Neural cell (in vitro differentiated cells): ENCODE data around the gene SUSD5. TPM values are rescaled to one million over a fixed set of nuclear protein-coding genes. Genes with fewer than 3 reads are reported as not detected.
"Not testable (repeated sequence)": the region's sequence is repeated elsewhere in the genome, so short reads cannot be mapped to it uniquely, and the experiment has no call there.

Source experiments
- H2AFZ ChIP-seq: fragments of 200-600, 300-800 bp; sonication (generic), shearing (Covaris generic); 2 replicates; pipeline ENCODE4 v1.6.0; 2014; ENCODE audit warnings: low read depth, mild to moderate bottlenecking, antibody characterized with exemption, low read length, moderate library complexity
- H3F3A ChIP-seq: fragments of 200-600 bp; shearing (Covaris generic); 2 replicates; pipeline ENCODE4 v1.6.1; 2016; ENCODE audit warnings: mild to moderate bottlenecking, moderate library complexity, mixed read lengths, antibody characterized with exemption, low read length; ENCODE audit not compliant: insufficient read depth, poor library complexity, severe bottlenecking
- H3K27ac ChIP-seq: fragments of 200-600, 300-800 bp; sonication (generic), shearing (Covaris generic); 2 replicates; pipeline ENCODE4 v1.5.1; 2014; ENCODE audit warnings: mild to moderate bottlenecking, low read length, moderate library complexity
- H3K27me3 ChIP-seq: fragments of 300-800, 200-600 bp; sonication (generic), shearing (Covaris generic); 2 replicates; pipeline ENCODE4 v1.6.0; 2014; ENCODE audit warnings: mild to moderate bottlenecking, low read depth, low read length, moderate library complexity; ENCODE audit not compliant: insufficient read depth
- H3K36me3 ChIP-seq: fragments of 300-800, 200-600 bp; sonication (generic), shearing (Covaris generic); 2 replicates; pipeline ENCODE4 v1.5.1; 2014; ENCODE audit warnings: mild to moderate bottlenecking, antibody characterized with exemption, low read length, moderate library complexity; ENCODE audit not compliant: insufficient read depth
- H3K4me2 ChIP-seq: fragments of 300-800, 200-600 bp; sonication (generic), shearing (Covaris generic); 2 replicates; pipeline ENCODE4 v1.6.0; 2014; ENCODE audit warnings: mild to moderate bottlenecking, low read length
- H3K4me3 ChIP-seq: fragments of 300-800, 200-600 bp; sonication (generic), shearing (Covaris generic); 2 replicates; pipeline ENCODE4 v1.5.1; 2014; ENCODE audit warnings: mild to moderate bottlenecking, low read length, moderate library complexity
- H3K79me2 ChIP-seq: fragments of 200-600 bp; shearing (Covaris generic); replicated peaks from 2 replicates; pipeline ENCODE4 v1.6.0; 2014; ENCODE audit warnings: mild to moderate bottlenecking, low read length, moderate library complexity; ENCODE audit not compliant: insufficient read depth
- H3K9ac ChIP-seq: fragments of 300-800, 200-600 bp; sonication (generic), shearing (Covaris generic); 2 replicates; pipeline ENCODE4 v1.6.1; 2016; ENCODE audit warnings: mild to moderate bottlenecking, low read length, mixed read lengths
- H3K9me2 ChIP-seq: fragments of 200-600 bp; shearing (Covaris generic); 2 replicates; pipeline ENCODE4 v1.6.1; 2016; ENCODE audit warnings: mild to moderate bottlenecking, low read length, mixed read lengths; ENCODE audit not compliant: insufficient read depth
- H3K9me3 ChIP-seq: fragments of 200-600, 300-800 bp; sonication (generic), shearing (Covaris generic); 2 replicates; pipeline ENCODE4 v1.6.1; 2016; ENCODE audit warnings: mild to moderate bottlenecking, mixed run types, low read length, moderate library complexity, mixed read lengths
- H4K20me1 ChIP-seq: fragments of 200-600 bp; shearing (Covaris generic); 2 replicates; pipeline ENCODE4 v1.6.1; 2016; ENCODE audit warnings: mild to moderate bottlenecking, mixed run types; ENCODE audit not compliant: insufficient read depth
- EP300 ChIP-seq: fragments of 450-650 bp; conservative IDR thresholded peaks from 2 replicates; pipeline ENCODE4 v1.6.1; 2014; ENCODE audit warnings: antibody characterized with exemption, mild to moderate bottlenecking, moderate library complexity; ENCODE audit not compliant: poor library complexity, severe bottlenecking
- EZH2 ChIP-seq: fragments of 200-600, 300-800 bp; shearing (Covaris generic), sonication (generic); IDR thresholded peaks from 2 replicates; pipeline ENCODE4 v1.6.1; 2014; ENCODE audit warnings: antibody characterized with exemption, low read length, borderline replicate concordance, mild to moderate bottlenecking; ENCODE audit not compliant: insufficient read depth, poor library complexity, severe bottlenecking
- MXI1 ChIP-seq: fragments of 450-650 bp; conservative IDR thresholded peaks from 2 replicates; pipeline ENCODE4 v1.6.1; 2014; ENCODE audit warnings: antibody characterized with exemption, mild to moderate bottlenecking; ENCODE audit not compliant: poor library complexity, severe bottlenecking
- POLR2AphosphoS5 ChIP-seq: IDR thresholded peaks from 2 replicates; pipeline ENCODE4 v1.6.1; 2012
- RAD21 ChIP-seq: fragments of 450-650 bp; conservative IDR thresholded peaks from 2 replicates; pipeline ENCODE4 v1.6.1; 2014; ENCODE audit warnings: antibody characterized with exemption, mild to moderate bottlenecking, moderate library complexity
- REST ChIP-seq: IDR thresholded peaks from 2 replicates; pipeline ENCODE4 v1.6.1; 2012; ENCODE audit warnings: borderline replicate concordance
- SMC3 ChIP-seq: fragments of 450-650 bp; conservative IDR thresholded peaks from 2 replicates; pipeline ENCODE4 v1.6.1; 2014; ENCODE audit warnings: antibody characterized with exemption, mild to moderate bottlenecking, moderate library complexity; ENCODE audit not compliant: poor library complexity
- TAF1 ChIP-seq: IDR thresholded peaks from 2 replicates; pipeline ENCODE4 v1.6.1; 2012; ENCODE audit warnings: low read depth
- polyA plus RNA-seq: library from polyadenylated mRNA; depleted of rRNA; stranded (reverse); fragments of >200 nt; gene quantifications from 2 replicates; pipeline ENCODE4 v1.2.3, GENCODE V29; 2014
- TF ChIP-seq, protein P1 (sequence below): fragments of 450-650 bp; IDR thresholded peaks from 2 replicates; pipeline ENCODE4 v1.5.1; 2014; ENCODE audit warnings: antibody characterized with exemption, mild to moderate bottlenecking, moderate library complexity; ENCODE audit not compliant: poor library complexity, severe bottlenecking

The SUSD5 gene
- polyA plus RNA-seq, 1 donor from 2014 or later = 0.74 TPM

DNA sequence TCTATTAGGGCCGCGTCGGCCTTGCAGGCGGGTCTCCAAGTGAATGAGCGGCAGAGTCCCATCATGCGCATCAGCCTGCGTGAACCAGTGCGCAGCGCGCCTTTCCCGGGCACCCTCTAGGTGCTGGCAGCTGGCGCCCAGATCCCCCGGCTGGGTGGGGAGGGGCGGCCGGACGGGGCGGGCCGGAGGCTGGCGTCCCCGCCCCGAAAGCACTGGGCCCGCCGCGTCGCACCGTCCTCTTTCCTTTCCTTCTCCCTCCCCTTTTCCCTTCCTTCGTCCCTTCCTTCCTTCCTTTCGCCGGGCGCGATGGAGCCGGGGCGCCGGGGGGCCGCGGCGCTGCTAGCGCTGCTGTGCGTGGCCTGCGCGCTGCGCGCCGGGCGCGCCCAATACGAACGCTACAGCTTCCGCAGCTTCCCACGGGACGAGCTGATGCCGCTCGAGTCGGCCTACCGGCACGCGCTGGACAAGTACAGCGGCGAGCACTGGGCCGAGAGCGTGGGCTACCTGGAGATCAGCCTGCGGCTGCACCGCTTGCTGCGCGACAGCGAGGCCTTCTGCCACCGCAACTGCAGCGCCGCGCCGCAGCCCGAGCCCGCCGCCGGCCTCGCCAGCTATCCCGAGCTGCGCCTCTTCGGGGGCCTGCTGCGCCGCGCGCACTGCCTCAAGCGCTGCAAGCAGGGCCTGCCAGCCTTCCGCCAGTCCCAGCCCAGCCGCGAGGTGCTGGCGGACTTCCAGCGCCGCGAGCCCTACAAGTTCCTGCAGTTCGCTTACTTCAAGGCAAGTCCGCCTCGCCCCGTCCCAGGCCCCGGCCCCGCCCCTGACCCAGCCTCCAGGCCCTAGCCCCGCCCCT, 104.6 kb downstream of the SUSD5 start, which contains the start of gene CRTAP (continued):
- no peak for TF ChIP-seq RAD21

DNA sequence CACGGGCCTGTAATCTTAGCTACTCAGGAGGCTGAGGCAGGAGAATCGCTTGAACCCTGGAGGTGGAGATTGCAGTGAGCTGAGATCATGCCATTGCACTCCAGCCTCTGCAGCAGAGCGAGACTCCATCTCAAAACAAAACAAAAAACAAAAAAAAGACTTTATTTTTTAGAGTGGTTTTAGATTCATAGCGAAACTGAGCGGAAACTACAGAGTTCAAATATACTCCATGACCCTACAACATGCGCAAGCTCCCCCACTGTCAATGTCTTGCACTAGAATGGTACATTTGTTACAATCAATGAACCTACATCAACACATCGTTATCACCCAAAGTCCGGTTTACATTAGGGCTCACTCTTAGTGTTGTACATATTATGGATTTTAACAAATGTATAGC, 107.0 kb downstream of the SUSD5 start:
- H3K27me3 ChIP-seq = no peaks in the 10 kb centered on the region
- H3K4me3 ChIP-seq = no peak overlapping the region
- no peak overlapping the region for H2AFZ ChIP-seq
- H3K27ac ChIP-seq = no peak overlapping the region
- H3K9me3 ChIP-seq = no peaks in the 10 kb centered on the region
- H3K4me2 ChIP-seq = no peak overlapping the region
- no peaks in the 10 kb centered on the region for H3K79me2 ChIP-seq
- TF ChIP-seq POLR2AphosphoS5 (no peak), EP300 (no peak), REST (no peak), RAD21 (no peak), SMC3 (no peak), TAF1 (no peak), EZH2 (no peak), MXI1 (no peak)
- TF ChIP-seq, protein P1, sequence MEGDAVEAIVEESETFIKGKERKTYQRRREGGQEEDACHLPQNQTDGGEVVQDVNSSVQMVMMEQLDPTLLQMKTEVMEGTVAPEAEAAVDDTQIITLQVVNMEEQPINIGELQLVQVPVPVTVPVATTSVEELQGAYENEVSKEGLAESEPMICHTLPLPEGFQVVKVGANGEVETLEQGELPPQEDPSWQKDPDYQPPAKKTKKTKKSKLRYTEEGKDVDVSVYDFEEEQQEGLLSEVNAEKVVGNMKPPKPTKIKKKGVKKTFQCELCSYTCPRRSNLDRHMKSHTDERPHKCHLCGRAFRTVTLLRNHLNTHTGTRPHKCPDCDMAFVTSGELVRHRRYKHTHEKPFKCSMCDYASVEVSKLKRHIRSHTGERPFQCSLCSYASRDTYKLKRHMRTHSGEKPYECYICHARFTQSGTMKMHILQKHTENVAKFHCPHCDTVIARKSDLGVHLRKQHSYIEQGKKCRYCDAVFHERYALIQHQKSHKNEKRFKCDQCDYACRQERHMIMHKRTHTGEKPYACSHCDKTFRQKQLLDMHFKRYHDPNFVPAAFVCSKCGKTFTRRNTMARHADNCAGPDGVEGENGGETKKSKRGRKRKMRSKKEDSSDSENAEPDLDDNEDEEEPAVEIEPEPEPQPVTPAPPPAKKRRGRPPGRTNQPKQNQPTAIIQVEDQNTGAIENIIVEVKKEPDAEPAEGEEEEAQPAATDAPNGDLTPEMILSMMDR = no peak
- H4K20me1 ChIP-seq = no peaks in the 10 kb centered on the region
- peaks cover 2% of the 10 kb centered on the region for H3F3A ChIP-seq
- no peaks in the 10 kb centered on the region for H3K36me3 ChIP-seq
- no peaks in the 10 kb centered on the region for H3K9me2 ChIP-seq
- no peak overlapping the region for H3K9ac ChIP-seq

DNA sequence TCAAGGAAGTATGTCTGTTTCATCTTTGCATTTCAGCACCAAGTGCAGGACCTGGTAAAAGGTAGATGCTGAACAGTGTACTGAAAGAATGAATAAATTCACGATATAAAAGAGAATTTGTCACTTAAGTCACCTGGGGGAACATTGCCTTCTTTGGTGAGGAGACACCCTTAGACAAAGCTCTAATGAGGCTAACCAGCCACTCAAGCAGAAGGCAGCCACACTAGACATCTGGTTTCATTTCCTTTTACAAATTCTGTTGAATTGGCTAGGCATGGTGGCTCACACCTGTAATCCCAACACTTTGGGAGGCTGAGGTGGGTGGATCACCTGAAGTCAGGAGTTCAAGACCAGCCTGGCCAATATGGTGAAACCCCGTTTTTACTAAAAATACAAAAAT, 111.8 kb downstream of the SUSD5 start:
- not testable (repeated sequence) for H3K4me3 ChIP-seq, H4K20me1 ChIP-seq, H3K4me2 ChIP-seq, H3K36me3 ChIP-seq, H3K27ac ChIP-seq, H3K9me3 ChIP-seq, H3K9me2 ChIP-seq, H3K79me2 ChIP-seq, H2AFZ ChIP-seq, H3K9ac ChIP-seq, H3K27me3 ChIP-seq, H3F3A ChIP-seq
